ENCODE results near the gene MFF. TPM values are rescaled to one million over a fixed set of nuclear protein-coding genes. Genes with fewer than 3 reads are reported as not detected.

MFF gene, protein sequence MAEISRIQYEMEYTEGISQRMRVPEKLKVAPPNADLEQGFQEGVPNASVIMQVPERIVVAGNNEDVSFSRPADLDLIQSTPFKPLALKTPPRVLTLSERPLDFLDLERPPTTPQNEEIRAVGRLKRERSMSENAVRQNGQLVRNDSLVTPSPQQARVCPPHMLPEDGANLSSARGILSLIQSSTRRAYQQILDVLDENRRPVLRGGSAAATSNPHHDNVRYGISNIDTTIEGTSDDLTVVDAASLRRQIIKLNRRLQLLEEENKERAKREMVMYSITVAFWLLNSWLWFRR
- total RNA-seq (2014; rRNA removed; shearing (Covaris generic); ENCODE audit: low replicate concordance) = 118 and 196 TPM in 2 replicates

DNA sequence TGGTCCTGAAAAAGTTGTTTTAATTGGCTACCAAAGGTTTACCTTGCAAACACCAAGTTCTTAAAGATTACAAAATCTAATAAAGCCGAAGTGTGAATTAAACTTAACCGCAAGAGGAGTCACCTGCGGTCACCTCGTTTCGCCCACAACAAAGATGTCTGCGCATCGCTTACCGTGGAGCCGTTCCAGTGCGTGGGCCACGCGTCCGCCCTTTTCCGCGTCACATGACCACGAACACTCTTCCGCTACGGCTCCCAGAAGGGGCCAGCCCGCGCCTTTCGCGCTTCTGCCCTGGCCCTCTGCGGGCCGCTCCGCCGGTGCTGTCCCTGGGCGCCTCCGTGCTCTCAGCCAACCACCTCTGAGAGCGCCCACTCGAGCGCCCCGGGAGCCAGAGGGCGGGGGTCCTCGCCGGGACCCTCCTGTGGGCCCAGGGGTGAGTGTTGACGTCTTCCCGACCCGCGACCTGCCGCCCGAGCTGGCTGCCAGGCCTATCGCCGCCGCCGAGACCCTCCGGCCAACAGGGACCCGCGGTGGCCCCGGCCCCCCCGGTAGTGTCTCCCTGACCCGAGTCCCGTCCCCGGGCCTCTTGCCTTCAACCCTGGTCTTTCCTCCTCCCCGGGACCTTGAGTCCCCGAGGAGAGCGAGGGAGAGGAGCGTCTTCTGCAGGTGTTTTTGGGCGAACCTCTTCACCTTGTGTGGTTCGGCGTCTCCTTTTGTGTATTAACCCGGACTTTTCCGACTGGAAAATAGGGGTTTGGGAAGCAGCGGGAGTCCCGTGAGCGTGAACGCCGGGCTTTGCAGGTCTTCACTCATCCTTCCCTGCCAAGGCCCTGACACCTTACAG is at the start of gene MFF:
MFF (plus strand) TSS at position 257 of the 844 bp plus-strand sequence. CDS start 5,415 bp downstream, outside the sequence.
- in situ Hi-C loops (cut with HindIII; ENCODE audit: low pct_unique_long_range_greater_than_20kb, low sequenced_read_pairs) = no loop called here

GRCh38 chr2:227280895-227281294 is 44.2 kb upstream of the MFF start:
- no peak for DNase-seq (ENCODE audit: low read depth)

More for the DNA sequence above, at the start of gene MFF:
- peak; percentile 83 for DNase-seq (ENCODE audit: low read depth)

GRCh38 chr2:227285741-227286236 is 39.3 kb upstream of the MFF start:
- no peak for DNase-seq (ENCODE audit: low read depth)
- in situ Hi-C loops (cut with HindIII; ENCODE audit: low pct_unique_long_range_greater_than_20kb, low sequenced_read_pairs) = no loop called here

More at GRCh38 chr2:227280895-227281294, 44.2 kb upstream of the MFF start:
- in situ Hi-C loops (cut with HindIII; ENCODE audit: low pct_unique_long_range_greater_than_20kb, low sequenced_read_pairs) = no loop called here

- in situ Hi-C loops (cut with HindIII; ENCODE audit: low pct_unique_long_range_greater_than_20kb, low sequenced_read_pairs) = no loop called here
- DNase-seq (ENCODE audit: low read depth) = no peak
These were observed 37.3 kb upstream of the MFF start for GRCh38 chr2:227287771-227288170.

GRCh38 chr2:227292314-227292713 is 32.7 kb upstream of the MFF start:
- in situ Hi-C loops (cut with HindIII; ENCODE audit: low pct_unique_long_range_greater_than_20kb, low sequenced_read_pairs) = no loop called here
- DNase-seq (ENCODE audit: low read depth) = no peak

DNA sequence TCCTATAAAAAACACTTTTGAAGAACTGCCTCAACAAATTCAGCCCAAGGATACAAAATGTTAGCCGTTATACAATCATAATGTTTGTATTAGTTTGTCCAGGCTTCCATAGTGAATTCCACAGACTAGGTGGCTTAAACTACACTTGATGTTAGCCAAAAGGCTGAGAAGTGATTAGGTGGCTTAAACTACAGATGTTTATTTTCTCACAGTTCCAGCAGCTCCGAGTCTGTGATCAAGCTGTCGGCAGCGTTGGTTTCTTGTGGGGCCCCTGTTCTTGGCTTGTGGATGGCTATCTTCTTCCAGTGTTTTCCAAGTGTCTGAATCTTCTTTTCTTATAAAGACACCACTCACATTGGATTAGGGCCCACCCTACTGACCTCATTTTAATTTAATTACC is 31.5 kb upstream of the MFF start:
- in situ Hi-C loops (cut with HindIII; ENCODE audit: low pct_unique_long_range_greater_than_20kb, low sequenced_read_pairs) = no loop called here
- DNase-seq (ENCODE audit: low read depth) = no peak

DNA sequence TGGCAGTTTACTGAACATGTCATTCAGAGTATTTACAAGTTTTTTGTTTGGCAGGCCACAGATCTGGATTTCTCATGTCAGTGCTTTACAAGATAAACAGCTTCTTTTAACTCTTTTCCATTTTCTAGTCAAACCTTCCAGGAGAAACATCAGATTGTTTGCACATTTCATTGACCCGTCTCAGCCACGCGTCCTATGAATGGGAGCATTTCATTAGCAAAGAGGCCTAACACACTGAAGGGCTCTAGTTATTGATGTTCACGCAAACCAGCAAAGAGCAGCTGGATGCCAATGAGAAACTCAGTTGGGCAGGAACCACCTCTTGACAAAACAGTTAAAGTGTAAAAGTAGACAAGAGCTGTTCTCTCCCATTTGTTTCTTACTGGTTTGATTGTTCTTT is 29.2 kb upstream of the MFF start:
- DNase-seq (ENCODE audit: low read depth) = no peak
- in situ Hi-C loops (cut with HindIII; ENCODE audit: low pct_unique_long_range_greater_than_20kb, low sequenced_read_pairs) = no loop called here

GRCh38 chr2:227296671-227297405 is 28.2 kb upstream of the MFF start:
- in situ Hi-C loops (cut with HindIII; ENCODE audit: low pct_unique_long_range_greater_than_20kb, low sequenced_read_pairs) = no loop called here
- no peak for DNase-seq (ENCODE audit: low read depth)

DNA sequence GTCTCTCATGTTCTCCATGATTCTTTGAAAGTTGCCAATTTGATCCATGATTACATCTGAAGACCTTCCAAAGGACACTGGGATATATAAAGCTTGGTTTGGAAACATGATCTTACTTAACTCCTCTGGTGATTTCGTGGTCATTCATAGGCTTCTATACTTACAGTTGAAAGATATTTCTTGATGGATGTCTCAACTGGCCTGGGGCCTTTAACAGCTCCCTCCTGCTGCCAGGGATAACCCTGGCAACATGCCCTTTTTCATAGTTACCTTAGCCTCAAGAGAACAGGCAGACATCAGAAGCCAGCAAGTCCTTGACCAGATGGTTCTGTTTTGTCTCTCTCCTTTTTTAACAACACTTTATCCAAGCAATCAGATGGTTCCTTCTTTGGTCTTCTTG is 23.5 kb upstream of the MFF start:
- DNase-seq (ENCODE audit: low read depth) = no peak
- in situ Hi-C loops (cut with HindIII; ENCODE audit: low pct_unique_long_range_greater_than_20kb, low sequenced_read_pairs) = no loop called here

DNA sequence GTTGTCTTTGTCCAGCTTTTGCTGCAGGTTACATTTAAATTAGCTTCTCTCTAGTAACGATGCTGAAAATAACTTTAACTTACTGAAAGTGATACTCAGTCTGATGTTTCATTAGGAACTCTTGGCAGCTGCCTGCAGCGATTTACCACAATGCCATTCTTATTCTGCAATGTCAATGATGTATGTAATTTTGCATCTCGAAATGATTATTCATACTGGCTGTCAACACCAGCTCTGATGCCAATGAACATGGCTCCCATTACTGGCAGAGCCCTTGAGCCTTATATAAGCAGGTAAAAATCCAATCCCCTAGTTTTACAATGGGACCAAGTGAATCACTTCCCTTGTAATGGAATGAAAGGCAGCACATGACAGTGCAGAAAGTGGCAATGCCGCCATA is 16.3 kb upstream of the MFF start:
- in situ Hi-C loops (cut with HindIII; ENCODE audit: low pct_unique_long_range_greater_than_20kb, low sequenced_read_pairs) = no loop called here
- no peak for DNase-seq (ENCODE audit: low read depth)

- in situ Hi-C loops (cut with HindIII; ENCODE audit: low pct_unique_long_range_greater_than_20kb, low sequenced_read_pairs) = no loop called here
- peak; percentile 29 for DNase-seq (ENCODE audit: low read depth)
These were observed 14.3 kb upstream of the MFF start for GRCh38 chr2:227310756-227311110.

DNA sequence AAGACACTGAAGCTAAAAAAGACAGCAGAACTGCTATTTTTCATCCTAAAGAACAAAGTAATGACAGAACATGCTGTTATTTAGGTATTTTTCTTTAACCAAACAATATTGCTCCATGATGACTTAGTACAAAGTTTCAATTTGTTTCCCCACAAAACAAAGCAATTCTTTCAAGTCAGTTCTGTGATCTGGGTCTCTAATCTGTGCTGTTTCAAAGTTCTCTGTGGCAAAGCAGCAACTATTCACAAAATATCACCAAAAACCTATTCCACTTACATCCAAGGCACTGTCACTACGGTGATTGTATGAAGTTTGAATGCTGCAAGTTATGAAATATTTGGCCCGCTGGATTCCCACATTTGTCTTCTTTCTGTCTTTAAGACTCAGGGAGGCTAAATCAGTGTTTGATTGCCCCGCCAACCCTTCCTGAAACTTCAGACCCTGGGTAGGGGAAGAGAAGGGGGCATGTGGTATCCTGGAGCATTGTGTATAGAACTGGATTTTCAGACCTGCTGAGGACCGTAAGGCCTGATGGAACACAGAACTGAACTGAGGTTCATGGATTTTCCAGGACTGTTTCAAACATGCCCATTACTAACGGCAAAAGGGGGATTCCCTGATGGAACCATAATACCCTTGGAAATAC is 13.1 kb upstream of the MFF start:
- in situ Hi-C loops (cut with HindIII; ENCODE audit: low pct_unique_long_range_greater_than_20kb, low sequenced_read_pairs) = no loop called here

GRCh38 chr2:227312579-227312978 is 12.5 kb upstream of the MFF start:
- DNase-seq (ENCODE audit: low read depth) = no peak
- in situ Hi-C loops (cut with HindIII; ENCODE audit: low pct_unique_long_range_greater_than_20kb, low sequenced_read_pairs) = no loop called here

More for the DNA sequence above, 13.1 kb upstream of the MFF start:
- DNase-seq (ENCODE audit: low read depth) = no peak

- in situ Hi-C loops (cut with HindIII; ENCODE audit: low pct_unique_long_range_greater_than_20kb, low sequenced_read_pairs) = no loop called here
- DNase-seq (ENCODE audit: low read depth) = no peak
These were observed 11.7 kb upstream of the MFF start for GRCh38 chr2:227313310-227313709.

- DNase-seq (ENCODE audit: low read depth) = no peak
- in situ Hi-C loops (cut with HindIII; ENCODE audit: low pct_unique_long_range_greater_than_20kb, low sequenced_read_pairs) = no loop called here
These were observed 7.2 kb upstream of the MFF start for GRCh38 chr2:227317834-227318233.

- no peak for DNase-seq (ENCODE audit: low read depth)
- in situ Hi-C loops (cut with HindIII; ENCODE audit: low pct_unique_long_range_greater_than_20kb, low sequenced_read_pairs) = no loop called here
These were observed 4.6 kb upstream of the MFF start for GRCh38 chr2:227320305-227321094.

DNA sequence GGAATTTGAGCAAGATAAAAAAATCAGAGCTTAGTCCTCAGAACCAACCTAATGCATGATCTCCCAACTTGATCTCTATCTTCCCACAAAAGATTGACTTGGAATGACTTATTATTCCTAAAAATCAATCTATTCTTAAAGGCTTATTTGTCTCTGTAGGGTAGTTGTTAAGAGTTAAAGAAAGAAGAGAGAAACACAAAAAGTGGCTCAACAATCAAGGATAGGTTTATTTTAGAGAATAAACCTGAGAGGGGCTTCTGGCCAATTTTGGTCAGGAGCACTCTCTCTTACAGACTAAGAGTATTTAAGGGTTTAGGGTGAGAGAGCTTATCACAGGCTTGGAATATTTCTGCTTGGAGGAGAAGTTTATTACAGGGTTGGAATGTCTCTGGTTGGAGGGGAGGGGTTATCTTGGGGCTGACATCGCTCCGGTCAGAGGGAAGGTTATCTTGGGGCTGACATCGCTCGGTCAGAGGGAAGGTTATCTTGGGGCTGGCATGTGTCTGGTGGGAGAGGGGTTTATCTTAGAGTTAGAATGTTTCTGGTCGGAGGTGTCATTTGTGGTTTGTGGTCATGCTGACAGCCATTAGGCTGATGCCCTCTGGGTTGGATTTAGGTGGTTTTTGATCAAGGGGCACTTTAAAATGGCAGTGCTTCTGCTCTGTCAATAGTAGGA is 2.4 kb upstream of the MFF start:
- in situ Hi-C loops (cut with HindIII; ENCODE audit: low pct_unique_long_range_greater_than_20kb, low sequenced_read_pairs) = no loop called here
- no peak for DNase-seq (ENCODE audit: low read depth)
